K562 (cell line): ENCODE results near the gene ZSWIM8. TPM values are rescaled to one million over a fixed set of nuclear protein-coding genes. Genes with fewer than 3 reads are reported as not detected.
A peak's percentile ranks its signal among the peaks of the same experiment; 100 is the strongest.

Experiments used
- ATF7 ChIP-seq: fragments of 450-650 bp; IDR thresholded peaks from 2 replicates; pipeline ENCODE4 v1.7.1; 2014; ENCODE audit warnings: mild to moderate bottlenecking, moderate library complexity
- CEBPZ ChIP-seq: fragments of 150-350 bp; IDR thresholded peaks from 2 replicates; pipeline ENCODE4 v1.6.1; 2014; ENCODE audit warnings: low read depth, mild to moderate bottlenecking, low read length, borderline replicate concordance
- CTBP1 ChIP-seq: fragments of 450-650 bp; IDR thresholded peaks from 2 replicates; pipeline ENCODE4 v1.6.1; 2016; ENCODE audit warnings: borderline replicate concordance
- DACH1 ChIP-seq: fragments of 450-650 bp; IDR thresholded peaks from 2 replicates; pipeline ENCODE4 v1.6.1; 2018; ENCODE audit not compliant: partially characterized antibody
- ELF1 ChIP-seq: fragments of 200-800 bp; sonication (Bioruptor generic); IDR thresholded peaks from 2 replicates; pipeline ENCODE4 v1.6.1; 2016; ENCODE audit warnings: missing genetic modification characterization, missing compliant biosample characterization
- ETV6 ChIP-seq, 3 experiments: fragments of 150-350 bp in 1 of 3; sonication (generic) in 1 of 3; formaldehyde crosslinking in 1 of 3; IDR thresholded peaks; 2 replicates each; pipeline versions ENCODE4 v1.6.1 to v1.8.0; 2014 to 2022; ENCODE audit warnings: borderline replicate concordance in 2 of 3, low read depth in 2 of 3, antibody characterized with exemption in 1 of 3, low read length in 1 of 3, mild to moderate bottlenecking in 1 of 3, missing genetic modification reagents in 1 of 3
- FOXA3 ChIP-seq, 2 experiments: fragments of 450-650 bp in 1 of 2; sonication (generic) in 1 of 2; formaldehyde crosslinking; IDR thresholded peaks in 1 of 2; conservative IDR thresholded peaks in 1 of 2; 2 replicates each; pipeline versions ENCODE4 v1.4.0 to v1.8.0; 2020 to 2022; ENCODE audit warnings: mild to moderate bottlenecking in 2 of 2, missing genetic modification reagents in 1 of 2
- FOXM1 ChIP-seq, 2 experiments: fragments of 450-650 bp in 1 of 2; sonication (generic) in 1 of 2; formaldehyde crosslinking in 1 of 2; IDR thresholded peaks; 2 replicates each; pipeline versions ENCODE4 v1.6.1 to v1.9.0; 2017 to 2022; ENCODE audit warnings: low read depth in 2 of 2, mild to moderate bottlenecking in 2 of 2, missing genetic modification reagents in 1 of 2, moderate library complexity in 1 of 2
- GABPA ChIP-seq: fragments of 200-800 bp; sonication (Bioruptor generic); conservative IDR thresholded peaks from 2 replicates; pipeline ENCODE4 v1.6.1; 2016; ENCODE audit warnings: low read depth, missing genetic modification characterization, missing compliant biosample characterization
- JUNB ChIP-seq: fragments of 450-650 bp; formaldehyde crosslinking; conservative IDR thresholded peaks from 2 replicates; pipeline ENCODE4 v1.4.0; 2020; ENCODE audit warnings: mild to moderate bottlenecking
- MAZ ChIP-seq, 2 experiments: fragments of 450-650 bp in 1 of 2; sonication (generic) in 1 of 2; formaldehyde crosslinking; IDR thresholded peaks in 1 of 2; conservative IDR thresholded peaks in 1 of 2; 2 replicates each; pipeline versions ENCODE4 v1.4.0 to v1.5.0; 2020; ENCODE audit warnings: mild to moderate bottlenecking in 1 of 2, missing genetic modification reagents in 1 of 2
- NCOA1 ChIP-seq: fragments of 450-650 bp; IDR thresholded peaks from 2 replicates; pipeline ENCODE4 v1.6.1; 2016; ENCODE audit warnings: low read depth
- SMAD3 ChIP-seq: fragments of 450-650 bp; formaldehyde crosslinking; conservative IDR thresholded peaks from 2 replicates; pipeline ENCODE4 v1.4.0; 2020; ENCODE audit warnings: mild to moderate bottlenecking
- SMARCE1 ChIP-seq: fragments of 450-650 bp; IDR thresholded peaks from 2 replicates; pipeline ENCODE4 v1.7.1; 2016; ENCODE audit warnings: mild to moderate bottlenecking
- SRSF3 ChIP-seq: fragments of 200-400 bp; formaldehyde crosslinking; IDR thresholded peaks from 2 replicates; pipeline ENCODE4 v1.6.1; 2016; ENCODE audit warnings: mild to moderate bottlenecking, low read length, moderate library complexity; ENCODE audit not compliant: insufficient read depth
- TGIF2 ChIP-seq: sonication (generic); formaldehyde crosslinking; IDR thresholded peaks from 2 replicates; pipeline ENCODE4 v1.8.1; 2022; ENCODE audit warnings: mild to moderate bottlenecking, missing genetic modification reagents, moderate library complexity
- ZBTB1 ChIP-seq: sonication (generic); formaldehyde crosslinking; IDR thresholded peaks from 2 replicates; pipeline ENCODE4 v1.8.1; 2023; ENCODE audit warnings: missing genetic modification reagents, low read depth, mild to moderate bottlenecking, borderline replicate concordance
- ZC3H4 ChIP-seq: sonication (generic); formaldehyde crosslinking; IDR thresholded peaks from 2 replicates; pipeline ENCODE4 v1.9.0; 2021; ENCODE audit warnings: missing genetic modification reagents, borderline replicate concordance
- ZFX ChIP-seq: sonication (generic); formaldehyde crosslinking; IDR thresholded peaks from 2 replicates; pipeline ENCODE4 v1.8.0; 2022; ENCODE audit warnings: mild to moderate bottlenecking, missing genetic modification reagents, moderate library complexity
- ZNF134 ChIP-seq: fragments of 250-450 bp; sonication (Bioruptor Pico); conservative IDR thresholded peaks from 2 replicates; pipeline ENCODE4 v1.4.0; 2020
- ZNF3 ChIP-seq: fragments of 250-450 bp; sonication (Bioruptor Pico); IDR thresholded peaks from 2 replicates; pipeline ENCODE4 v1.5.0; 2021; ENCODE audit warnings: mild to moderate bottlenecking, moderate library complexity
- ZSCAN29 ChIP-seq: fragments of 450-650 bp; IDR thresholded peaks from 2 replicates; pipeline ENCODE4 v1.6.1; 2017
- polyA plus RNA-seq, 8 experiments: library from polyadenylated mRNA; depleted of rRNA in 4 of 8; stranded (reverse) in 5 of 8; unstranded in 3 of 8; fragments of >200 nt; fragmentation: Nextera tagmentation in 2 of 8; fragmentation: Illumina TruSeq in 1 of 8; extraction: Ambion mirVana in 2 of 8; extraction: Trizol in 1 of 8; gene quantifications; 2 replicates each; pipeline versions ENCODE4 v1.2.1 to v1.2.3, GENCODE V29; 2011 to 2014; ENCODE audit warnings: inconsistent platforms in 1 of 8, missing spikeins in 1 of 8
- total RNA-seq, 7 experiments: library from RNA; depleted of rRNA in 6 of 7; stranded (reverse); fragments of >200 nt in 6 of 7; fragmentation: Illumina TruSeq in 2 of 7; extraction: Trizol in 2 of 7; gene quantifications; 2 replicates each; pipeline versions ENCODE4 v1.2.1 to v1.2.3, GENCODE V29; 2011 to 2021; ENCODE audit warnings: low replicate concordance in 1 of 7
- TF ChIP-seq, protein P1 (sequence below): fragments of 250-450 bp; sonication (Bioruptor Pico); IDR thresholded peaks from 2 replicates; pipeline ENCODE4 v1.8.0; 2021; ENCODE audit warnings: borderline replicate concordance, mild to moderate bottlenecking, moderate library complexity; ENCODE audit not compliant: poor library complexity, severe bottlenecking

The ZSWIM8 gene
- total and polyA plus RNA-seq, 9 of the 15 experiments (the other 6 are each of a cell fraction or from before 2014, with no cell fraction given): 5.6 to 47.8 (median 26.7) TPM

GRCh38 chr10:73772281-73773151 is 12.9 kb upstream of the ZSWIM8 start (continued):
- TF ChIP-seq, protein P1, sequence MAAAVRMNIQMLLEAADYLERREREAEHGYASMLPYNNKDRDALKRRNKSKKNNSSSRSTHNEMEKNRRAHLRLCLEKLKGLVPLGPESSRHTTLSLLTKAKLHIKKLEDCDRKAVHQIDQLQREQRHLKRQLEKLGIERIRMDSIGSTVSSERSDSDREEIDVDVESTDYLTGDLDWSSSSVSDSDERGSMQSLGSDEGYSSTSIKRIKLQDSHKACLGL (CRISPR knock-in tag): no peak
- TF ChIP-seq ZBTB1 (CRISPR knock-in tag) (peak; percentile 79; the same call in 1 of the 2 replicates), ZNF134 (CRISPR knock-in tag) (no peak), ELF1 (tag) (peak; percentile 86), ATF7 (peak; percentile 70), ZFX (peak; percentile 80), CTBP1 (peak; percentile 100), ZC3H4 (no peak), SRSF3 (no peak), FOXM1 (IDR thresholded peaks at IDR 0.05; ENCODE audit: low read depth) (no peak), FOXM1 (CRISPR knock-in tag; IDR thresholded peaks at IDR 0.05; ENCODE audit: low read depth) (peak; percentile 88; the same call in 1 of the 2 replicates), TGIF2 (CRISPR knock-in tag) (0 out of 2 replicates have a peak, but pooled peaks have one; percentile 5), SMAD3 (peak; percentile 21; the same call in 1 of the 2 replicates), ZNF3 (CRISPR knock-in tag) (no peak), GABPA (tag) (peak; percentile 80), CEBPZ (0 out of 2 replicates have a peak, but pooled peaks have one; percentile 32), SMARCE1 (no peak), JUNB (0 out of 2 replicates have a peak, but pooled peaks have one; percentile 19), ZSCAN29 (no peak), NCOA1 (no peak), DACH1 (peak; percentile 25), ETV6 (IDR thresholded peaks at IDR 0.05; ENCODE audit: borderline replicate concordance in 1 of 2, low read depth in 2 of 2, low read length in 1 of 2) (0 out of 4 replicates have a peak, but pooled peaks of 1 of the 2 experiments have one; percentile 21), ETV6 (CRISPR knock-in tag; IDR thresholded peaks at IDR 0.05; ENCODE audit: borderline replicate concordance) (no peak), FOXA3 (CRISPR knock-in tag; conservative IDR thresholded peaks at IDR 0.05 in 1 of 2, IDR thresholded peaks at IDR 0.05 in 1 of 2) (peak in 1 of 2 experiments; percentile 80; a peak in 2 of 4 replicates), MAZ (CRISPR knock-in tag; conservative IDR thresholded peaks at IDR 0.05 in 1 of 2, IDR thresholded peaks at IDR 0.05 in 1 of 2) (peak; percentile 90 to 98)
